Mesothelial cell of epicardium (in vitro differentiated cells): ENCODE data around the gene NECTIN2. TPM values are rescaled to one million over a fixed set of nuclear protein-coding genes. Genes with fewer than 3 reads are reported as not detected.
"Not testable (repeated sequence)": the region's sequence is repeated elsewhere in the genome, so short reads cannot be mapped to it uniquely, and the experiment has no call there.

Source experiments
- DNase-seq, 2 experiments: peaks; one replicate each; pipeline ENCODE4 v3.0.0; 2021; ENCODE audit warnings: low spot score in 2 of 2; ENCODE audit not compliant: unreplicated experiment in 2 of 2
- H3K27ac Mint-ChIP-seq: 2 replicates; pipeline ENCODE4 v1.8.0; 2021; ENCODE audit warnings: mixed read lengths
- H3K27me3 Mint-ChIP-seq: 2 replicates; pipeline ENCODE4 v1.8.0; 2021; ENCODE audit warnings: low read depth, mixed read lengths
- H3K36me3 Mint-ChIP-seq: 2 replicates; pipeline ENCODE4 v1.8.0; 2021; ENCODE audit warnings: mixed read lengths
- H3K4me1 Mint-ChIP-seq: 2 replicates; pipeline ENCODE4 v1.8.0; 2021; ENCODE audit warnings: mixed read lengths
- H3K4me3 Mint-ChIP-seq: 2 replicates; pipeline ENCODE4 v1.8.0; 2021; ENCODE audit warnings: mild to moderate bottlenecking, moderate library complexity, mixed read lengths
- H3K9me3 Mint-ChIP-seq: 2 replicates; pipeline ENCODE4 v1.8.0; 2021; ENCODE audit warnings: mixed read lengths
- total RNA-seq: library from RNA; stranded (reverse); gene quantifications from 3 replicates; pipeline ENCODE4 v1.2.1, GENCODE V29; 2021
- TF ChIP-seq, protein P1 (sequence below): fragments of 200-600 bp; sonication (generic); IDR thresholded peaks from one replicate; pipeline ENCODE4 v1.5.0; 2021; ENCODE audit warnings: antibody characterized with exemption; ENCODE audit not compliant: unreplicated experiment

Gene NECTIN2
- total RNA-seq, 1 donor from 2014 or later, result 300 TPM

DNA sequence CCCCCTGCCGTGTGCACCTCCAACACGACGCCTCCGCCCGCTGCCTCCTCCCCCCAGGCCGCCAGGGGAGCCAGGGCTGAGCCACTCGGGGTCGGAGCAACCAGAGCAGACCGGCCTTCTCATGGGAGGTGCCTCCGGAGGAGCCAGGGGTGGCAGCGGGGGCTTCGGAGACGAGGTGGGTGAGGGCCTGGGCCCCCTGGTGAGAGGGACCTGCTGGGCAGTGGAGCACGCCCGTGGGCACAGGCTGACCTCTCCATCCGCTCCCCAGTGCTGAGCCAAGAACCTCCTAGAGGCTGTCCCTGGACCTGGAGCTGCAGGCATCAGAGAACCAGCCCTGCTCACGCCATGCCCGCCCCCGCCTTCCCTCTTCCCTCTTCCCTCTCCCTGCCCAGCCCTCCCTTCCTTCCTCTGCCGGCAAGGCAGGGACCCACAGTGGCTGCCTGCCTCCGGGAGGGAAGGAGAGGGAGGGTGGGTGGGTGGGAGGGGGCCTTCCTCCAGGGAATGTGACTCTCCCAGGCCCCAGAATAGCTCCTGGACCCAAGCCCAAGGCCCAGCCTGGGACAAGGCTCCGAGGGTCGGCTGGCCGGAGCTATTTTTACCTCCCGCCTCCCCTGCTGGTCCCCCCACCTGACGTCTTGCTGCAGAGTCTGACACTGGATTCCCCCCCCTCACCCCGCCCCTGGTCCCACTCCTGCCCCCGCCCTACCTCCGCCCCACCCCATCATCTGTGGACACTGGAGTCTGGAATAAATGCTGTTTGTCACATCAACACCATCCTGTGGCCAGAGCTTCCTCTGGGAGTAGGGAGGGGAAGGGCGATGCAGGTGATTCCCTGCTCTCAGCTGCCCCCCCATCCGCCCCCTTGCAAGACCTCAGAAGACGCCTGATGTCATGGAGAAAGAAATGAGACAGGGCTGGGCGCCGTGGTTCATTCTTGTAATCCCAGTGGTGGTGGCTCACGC, 25.2 kb upstream of the NECTIN2 start:
- no peak overlapping the region for H3K4me3 Mint-ChIP-seq
- no peak overlapping the region for H3K27ac Mint-ChIP-seq
- H3K9me3 Mint-ChIP-seq, result no peaks in the 10 kb centered on the region
- H3K4me1 Mint-ChIP-seq, result no peaks in the 10 kb centered on the region
- no peak for DNase-seq
- TF ChIP-seq, protein P1, sequence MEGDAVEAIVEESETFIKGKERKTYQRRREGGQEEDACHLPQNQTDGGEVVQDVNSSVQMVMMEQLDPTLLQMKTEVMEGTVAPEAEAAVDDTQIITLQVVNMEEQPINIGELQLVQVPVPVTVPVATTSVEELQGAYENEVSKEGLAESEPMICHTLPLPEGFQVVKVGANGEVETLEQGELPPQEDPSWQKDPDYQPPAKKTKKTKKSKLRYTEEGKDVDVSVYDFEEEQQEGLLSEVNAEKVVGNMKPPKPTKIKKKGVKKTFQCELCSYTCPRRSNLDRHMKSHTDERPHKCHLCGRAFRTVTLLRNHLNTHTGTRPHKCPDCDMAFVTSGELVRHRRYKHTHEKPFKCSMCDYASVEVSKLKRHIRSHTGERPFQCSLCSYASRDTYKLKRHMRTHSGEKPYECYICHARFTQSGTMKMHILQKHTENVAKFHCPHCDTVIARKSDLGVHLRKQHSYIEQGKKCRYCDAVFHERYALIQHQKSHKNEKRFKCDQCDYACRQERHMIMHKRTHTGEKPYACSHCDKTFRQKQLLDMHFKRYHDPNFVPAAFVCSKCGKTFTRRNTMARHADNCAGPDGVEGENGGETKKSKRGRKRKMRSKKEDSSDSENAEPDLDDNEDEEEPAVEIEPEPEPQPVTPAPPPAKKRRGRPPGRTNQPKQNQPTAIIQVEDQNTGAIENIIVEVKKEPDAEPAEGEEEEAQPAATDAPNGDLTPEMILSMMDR, result no peak
- H3K27me3 Mint-ChIP-seq, result peaks cover 4% of the 10 kb centered on the region
- peaks cover 12% of the 10 kb centered on the region for H3K36me3 Mint-ChIP-seq

DNA sequence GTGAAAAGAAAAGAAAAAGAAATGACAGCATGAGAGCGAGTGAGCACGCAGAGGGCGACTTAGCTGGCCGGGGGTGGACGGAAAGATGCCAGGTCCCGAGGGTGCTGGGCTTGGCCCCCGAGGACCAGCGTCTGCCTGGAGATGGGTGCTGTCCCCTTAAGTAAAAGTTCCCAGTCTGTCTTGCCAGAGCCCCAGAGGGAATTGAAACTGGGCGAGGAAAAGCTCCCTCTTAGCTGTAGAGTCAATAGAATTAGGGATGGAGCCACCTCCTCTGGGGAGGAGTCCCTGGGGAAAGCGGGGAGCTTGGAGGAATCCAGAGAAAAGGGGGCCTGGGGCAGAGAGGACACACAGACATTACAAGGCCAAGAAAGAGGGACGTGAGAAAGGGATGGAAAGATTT, 23.9 kb upstream of the NECTIN2 start:
- TF ChIP-seq, protein P1, result no peak
- no peak for DNase-seq
- no peaks in the 10 kb centered on the region for H3K4me1 Mint-ChIP-seq
- H3K9me3 Mint-ChIP-seq, result no peaks in the 10 kb centered on the region
- peaks cover 8% of the 10 kb centered on the region for H3K36me3 Mint-ChIP-seq
- peaks cover 11% of the 10 kb centered on the region for H3K27me3 Mint-ChIP-seq
- H3K27ac Mint-ChIP-seq, result no peak overlapping the region
- H3K4me3 Mint-ChIP-seq, result no peak overlapping the region

DNA sequence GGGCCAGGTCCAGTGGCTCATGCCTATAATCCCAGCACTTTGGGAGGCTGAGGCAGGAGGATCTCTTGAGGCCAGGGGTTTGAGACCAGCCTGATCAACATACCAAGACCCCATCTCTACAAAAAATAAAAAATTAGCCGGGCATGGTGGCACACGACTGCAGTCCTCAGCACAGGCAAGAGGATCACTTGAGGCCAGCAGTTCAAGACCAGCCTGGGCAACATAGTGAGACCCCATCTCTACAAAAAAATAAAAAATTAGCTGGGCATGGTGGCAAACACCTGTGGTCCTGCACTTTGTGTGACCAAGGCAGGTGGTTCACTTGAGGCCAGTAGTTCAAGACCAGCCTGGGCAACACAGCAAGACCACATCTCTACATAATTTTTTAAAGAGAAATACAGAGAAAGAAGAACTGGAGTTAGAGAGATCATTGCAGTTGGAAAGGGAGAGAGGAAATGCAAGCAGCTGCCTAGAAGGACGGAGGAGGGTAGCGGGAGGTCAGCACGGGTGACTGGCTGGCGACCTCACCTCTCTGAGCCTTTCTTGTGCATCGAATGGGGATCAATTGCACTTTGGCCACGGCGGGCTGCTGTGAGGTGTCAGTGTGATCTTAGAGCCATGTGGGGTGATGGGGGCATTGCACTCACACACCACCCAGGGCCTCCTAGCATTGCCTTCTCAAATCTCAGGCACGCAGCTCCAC, 23.3 kb upstream of the NECTIN2 start:
- Mint-ChIP-seq H3K27me3 (peaks cover 13% of the 10 kb centered on the region), H3K4me3 (no peak overlapping the region), H3K27ac (no peak overlapping the region), H3K36me3 (peaks cover 7% of the 10 kb centered on the region), H3K4me1 (no peaks in the 10 kb centered on the region), H3K9me3 (no peaks in the 10 kb centered on the region)
- TF ChIP-seq, protein P1, result no peak
- DNase-seq, result no peak

DNA sequence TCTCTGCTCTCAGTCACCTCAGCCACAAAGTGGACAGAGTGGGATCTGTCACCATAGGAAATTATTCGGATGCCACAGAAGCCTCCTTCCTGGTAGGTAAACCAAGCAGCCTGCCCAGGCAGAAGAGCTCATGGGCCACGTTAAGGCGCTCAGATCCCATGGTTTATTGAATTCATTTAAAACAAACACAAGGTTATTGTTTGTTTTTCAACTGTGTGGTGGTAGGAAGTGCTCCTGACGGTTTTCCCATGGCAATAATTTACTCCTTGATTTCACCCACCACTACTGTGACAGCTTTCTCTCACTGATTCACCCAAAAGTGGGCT, 22.8 kb upstream of the NECTIN2 start:
- no peak overlapping the region for H3K27ac Mint-ChIP-seq
- TF ChIP-seq, protein P1, result no peak
- peaks cover 4% of the 10 kb centered on the region for H3K36me3 Mint-ChIP-seq
- H3K4me3 Mint-ChIP-seq, result no peak overlapping the region
- H3K9me3 Mint-ChIP-seq, result no peaks in the 10 kb centered on the region
- peaks cover 13% of the 10 kb centered on the region for H3K27me3 Mint-ChIP-seq
- no peak for DNase-seq
- H3K4me1 Mint-ChIP-seq, result no peaks in the 10 kb centered on the region

DNA sequence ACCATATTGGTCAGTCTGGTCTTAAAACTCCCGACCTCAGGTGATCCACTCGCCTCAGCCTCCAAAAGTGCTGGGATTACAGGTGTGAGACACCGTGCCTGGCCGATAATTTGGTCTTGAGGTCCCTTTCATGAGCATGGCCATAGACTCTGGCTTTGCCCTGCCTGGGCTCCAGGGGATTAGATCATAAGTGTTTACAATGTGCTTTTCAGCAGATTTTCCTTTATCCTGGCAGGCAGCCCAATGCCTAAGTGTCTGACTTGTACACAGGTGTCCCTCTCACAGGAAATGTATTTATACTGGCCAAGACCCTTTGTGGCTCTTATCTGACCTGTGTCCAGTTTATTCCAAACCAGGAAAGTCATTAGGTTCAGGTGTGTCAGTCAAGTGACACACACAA, 21.3 kb upstream of the NECTIN2 start:
- TF ChIP-seq, protein P1, result no peak
- Mint-ChIP-seq H3K9me3 (no peaks in the 10 kb centered on the region), H3K36me3 (no peaks in the 10 kb centered on the region), H3K27me3 (peaks cover 13% of the 10 kb centered on the region), H3K27ac (no peak overlapping the region), H3K4me1 (no peaks in the 10 kb centered on the region), H3K4me3 (no peak overlapping the region)
- no peak for DNase-seq

DNA sequence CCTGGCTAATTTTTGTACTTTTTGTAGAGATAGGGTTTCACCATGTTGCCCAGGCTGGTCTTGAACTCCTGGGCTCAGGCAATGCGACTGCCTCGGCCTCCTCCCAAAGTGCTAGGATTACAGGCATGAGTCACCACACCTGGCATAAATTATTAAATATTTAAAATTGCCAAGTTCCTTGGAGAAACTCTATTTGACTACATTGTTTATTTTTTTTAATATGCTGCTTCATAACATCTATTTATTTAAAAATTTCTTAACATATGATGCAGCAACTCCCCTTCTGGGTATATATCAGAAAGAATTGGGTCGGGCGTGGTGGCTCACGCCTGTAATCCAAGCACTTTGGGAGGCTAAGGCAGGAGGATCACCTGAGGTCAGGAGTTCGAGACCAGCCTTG, 13.2 kb upstream of the NECTIN2 start:
- not testable (repeated sequence) for H3K4me3 Mint-ChIP-seq, H3K9me3 Mint-ChIP-seq, H3K4me1 Mint-ChIP-seq, H3K36me3 Mint-ChIP-seq, DNase-seq, H3K27ac Mint-ChIP-seq
- peaks cover 20% of the 10 kb centered on the region for H3K27me3 Mint-ChIP-seq

DNA sequence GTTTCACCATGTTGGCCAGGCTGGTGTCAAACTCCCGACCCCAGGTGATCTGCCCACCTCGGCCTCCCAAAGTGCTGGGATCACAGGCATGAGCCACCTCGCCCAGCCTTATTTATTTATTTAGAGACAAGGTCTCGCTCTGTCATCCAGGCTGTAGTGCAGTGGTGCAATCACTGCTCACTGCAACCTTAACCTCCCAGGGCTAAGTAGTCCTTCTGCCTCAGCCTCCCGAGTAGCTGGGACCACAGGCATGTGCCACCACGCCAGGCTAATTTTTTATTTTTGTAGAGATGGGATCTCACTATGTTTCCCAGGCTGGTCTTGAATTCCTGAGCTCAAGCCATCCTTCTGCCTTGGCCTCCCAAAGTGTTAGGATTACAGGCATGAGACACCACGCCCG, 11.7 kb upstream of the NECTIN2 start:
- peaks cover 20% of the 10 kb centered on the region for H3K27me3 Mint-ChIP-seq
- not testable (repeated sequence) for DNase-seq, H3K4me3 Mint-ChIP-seq, H3K36me3 Mint-ChIP-seq, H3K4me1 Mint-ChIP-seq, H3K9me3 Mint-ChIP-seq, H3K27ac Mint-ChIP-seq
